Stimulated activated CD4-positive, alpha-beta T cell treated with anti-CD3 and anti-CD28 coated beads, Interleukin-1b, Interleukin-23, amount 100 ng/mL, for 4 hours (primary cell): ENCODE results near the gene DYRK1A.

Experiments used
- DNase-seq, 2 donors: peaks; one replicate each; pipeline ENCODE4 v3.0.0-alpha.2; 2020; ENCODE audit warnings: low read depth in 2 of 2

The DYRK1A gene

GRCh38 chr21:37419228-37419906, 52.8 kb downstream of the DYRK1A start:
- no peak for DNase-seq

- DNase-seq, result no peak
Observed at GRCh38 chr21:37421306-37421705, 54.7 kb downstream of the DYRK1A start.

- DNase-seq, result no peak
Observed at GRCh38 chr21:37422382-37422781, 55.8 kb downstream of the DYRK1A start.

GRCh38 chr21:37423103-37423502, 56.5 kb downstream of the DYRK1A start:
- DNase-seq, result no peak

GRCh38 chr21:37424396-37424795, 57.8 kb downstream of the DYRK1A start:
- no peak for DNase-seq

GRCh38 chr21:37425001-37425400, 58.4 kb downstream of the DYRK1A start:
- no peak for DNase-seq

GRCh38 chr21:37425684-37426083, 59.1 kb downstream of the DYRK1A start:
- DNase-seq, result no peak

- DNase-seq, result no peak
Observed at GRCh38 chr21:37427221-37427620, 60.6 kb downstream of the DYRK1A start.

- DNase-seq, result no peak
Observed at GRCh38 chr21:37429356-37429755, 62.8 kb downstream of the DYRK1A start.

GRCh38 chr21:37430184-37430821, 63.7 kb downstream of the DYRK1A start:
- no peak for DNase-seq

- DNase-seq, result no peak
Observed at GRCh38 chr21:37431243-37431642, 64.7 kb downstream of the DYRK1A start.

GRCh38 chr21:37432710-37433455, 66.3 kb downstream of the DYRK1A start:
- DNase-seq, result no peak

- DNase-seq, result no peak
Observed at GRCh38 chr21:37433456-37433840, 66.9 kb downstream of the DYRK1A start.

- no peak for DNase-seq
Observed at GRCh38 chr21:37435120-37435519, 68.5 kb downstream of the DYRK1A start.

- DNase-seq, result no peak
Observed at GRCh38 chr21:37435711-37436110, 69.1 kb downstream of the DYRK1A start.

- no peak for DNase-seq
Observed at GRCh38 chr21:37436174-37436573, 69.6 kb downstream of the DYRK1A start.

GRCh38 chr21:37437376-37438080, 71.0 kb downstream of the DYRK1A start:
- no peak for DNase-seq

GRCh38 chr21:37443683-37444082, 77.1 kb downstream of the DYRK1A start:
- no peak for DNase-seq

- DNase-seq, result no peak
Observed at GRCh38 chr21:37445228-37445627, 78.7 kb downstream of the DYRK1A start.

- DNase-seq, result no peak
Observed at GRCh38 chr21:37446552-37446951, 80.0 kb downstream of the DYRK1A start.

- DNase-seq, result no peak
Observed at GRCh38 chr21:37447288-37447936, 80.8 kb downstream of the DYRK1A start.
